COLO668 (cell line): ENCODE measurements around the gene KCP.

Source experiments
- DNase-seq: peaks from one replicate; lab custom pipeline; 2025; ENCODE audit not compliant: unreplicated experiment; lab: John Stamatoyannopoulos, UW

KCP gene

GRCh38 chr7:128842674-128843641 lies 67.6 kb downstream of the KCP start:
- peak; percentile 21 for DNase-seq

- DNase-seq: peak; percentile 38
Observed at GRCh38 chr7:128841921-128842673, 68.4 kb downstream of the KCP start.

GRCh38 chr7:128841171-128841690 lies 69.3 kb downstream of the KCP start:
- DNase-seq: peak; percentile 90

GRCh38 chr7:128840326-128841170 lies 70.0 kb downstream of the KCP start:
- no peak for DNase-seq

- no peak for DNase-seq
Observed at GRCh38 chr7:128839751-128840177, 70.7 kb downstream of the KCP start.

- no peak for DNase-seq
Observed at GRCh38 chr7:128838981-128839731, 71.4 kb downstream of the KCP start.

GRCh38 chr7:128838109-128838779 lies 72.3 kb downstream of the KCP start:
- no peak for DNase-seq

- DNase-seq: no peak
Observed at GRCh38 chr7:128837521-128837921, 73.0 kb downstream of the KCP start.

- no peak for DNase-seq
Observed at GRCh38 chr7:128836729-128837348, 73.7 kb downstream of the KCP start.

GRCh38 chr7:128835790-128836641 lies 74.5 kb downstream of the KCP start:
- no peak for DNase-seq

- no peak for DNase-seq
Observed at GRCh38 chr7:128835231-128835751, 75.2 kb downstream of the KCP start.

GRCh38 chr7:128833946-128834325 lies 76.6 kb downstream of the KCP start:
- no peak for DNase-seq

GRCh38 chr7:128833148-128833945 lies 77.2 kb downstream of the KCP start:
- no peak for DNase-seq

GRCh38 chr7:128832880-128833147 lies 77.7 kb downstream of the KCP start:
- no peak for DNase-seq

GRCh38 chr7:128831994-128832879 lies 78.3 kb downstream of the KCP start:
- no peak for DNase-seq

GRCh38 chr7:128831178-128831993 lies 79.1 kb downstream of the KCP start:
- DNase-seq: peak; percentile 15
